HG02852 (cell line): Measurements from ENCODE around the gene MBNL2.
A peak's percentile ranks its signal among the peaks of the same experiment; 100 is the strongest.

Experiments used
- ATAC-seq: cut with Tn5 transposase; IDR thresholded peaks from one replicate; pipeline ENCODE4 v1.9.1; 2021; ENCODE audit warnings: mild to moderate bottlenecking, moderate library complexity; ENCODE audit not compliant: unreplicated experiment

The MBNL2 gene, protein sequence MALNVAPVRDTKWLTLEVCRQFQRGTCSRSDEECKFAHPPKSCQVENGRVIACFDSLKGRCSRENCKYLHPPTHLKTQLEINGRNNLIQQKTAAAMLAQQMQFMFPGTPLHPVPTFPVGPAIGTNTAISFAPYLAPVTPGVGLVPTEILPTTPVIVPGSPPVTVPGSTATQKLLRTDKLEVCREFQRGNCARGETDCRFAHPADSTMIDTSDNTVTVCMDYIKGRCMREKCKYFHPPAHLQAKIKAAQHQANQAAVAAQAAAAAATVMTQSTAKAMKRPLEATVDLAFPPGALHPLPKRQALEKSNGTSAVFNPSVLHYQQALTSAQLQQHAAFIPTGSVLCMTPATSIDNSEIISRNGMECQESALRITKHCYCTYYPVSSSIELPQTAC

DNA sequence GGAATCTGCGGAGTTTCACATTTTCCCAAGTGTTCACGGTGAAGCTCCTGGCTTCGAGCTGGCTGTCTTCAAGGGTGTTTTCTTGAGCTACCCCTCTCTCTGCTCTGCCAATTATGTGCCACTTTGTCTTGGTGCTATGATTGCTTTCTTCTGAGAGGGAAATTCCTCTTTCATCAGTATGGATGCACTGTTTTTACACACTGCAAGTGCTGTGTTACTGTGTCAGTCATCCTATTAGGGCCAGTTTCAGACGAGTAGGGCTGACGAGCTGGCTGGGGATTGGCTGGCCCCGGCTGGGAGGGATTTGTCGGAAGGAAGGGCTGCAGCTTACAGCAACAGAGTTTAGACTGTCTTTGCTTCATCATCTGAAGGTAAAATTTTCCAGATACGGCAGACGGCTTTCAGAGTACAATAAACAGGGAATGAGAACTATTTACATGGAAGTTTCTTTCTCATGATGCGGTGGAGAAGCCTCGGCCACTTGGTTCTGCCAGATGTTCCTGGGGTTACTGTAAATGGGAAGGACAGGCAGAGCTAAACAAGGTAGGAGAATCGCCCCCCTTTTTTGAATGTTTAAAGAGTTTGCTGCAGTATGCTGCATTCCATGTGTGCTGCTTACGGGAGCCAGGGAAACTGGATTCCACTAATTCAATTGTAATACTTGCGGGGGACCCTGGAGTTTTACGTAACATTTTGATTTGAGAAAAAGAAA, at the start of gene MBNL2:
Gene MBNL2, plus strand, starts transcription at position 345 of the 712 bp plus-strand sequence. CDS start 53,903 bp downstream, outside the sequence.
- ATAC-seq, result peak; percentile 97

DNA sequence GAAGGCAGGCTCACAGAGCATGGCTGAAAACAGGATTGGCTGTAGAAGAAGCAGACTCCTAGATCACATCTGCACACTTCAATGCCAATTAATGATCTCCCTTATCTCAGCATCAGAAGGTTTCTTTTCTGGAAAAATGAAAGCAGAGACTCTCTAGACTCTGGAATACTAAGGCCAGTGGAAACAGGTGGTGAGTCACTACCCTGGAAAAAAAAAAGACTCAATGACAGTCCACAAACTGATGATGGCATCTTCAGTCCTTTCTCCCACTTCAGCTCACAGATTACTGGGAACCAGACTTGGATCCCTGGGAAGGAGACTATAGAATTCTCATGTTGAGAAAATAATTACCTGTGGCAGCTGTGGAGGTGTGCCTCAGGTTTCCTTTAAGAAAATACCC, 47.5 kb upstream of the MBNL2 start:
- ATAC-seq, result no peak

DNA sequence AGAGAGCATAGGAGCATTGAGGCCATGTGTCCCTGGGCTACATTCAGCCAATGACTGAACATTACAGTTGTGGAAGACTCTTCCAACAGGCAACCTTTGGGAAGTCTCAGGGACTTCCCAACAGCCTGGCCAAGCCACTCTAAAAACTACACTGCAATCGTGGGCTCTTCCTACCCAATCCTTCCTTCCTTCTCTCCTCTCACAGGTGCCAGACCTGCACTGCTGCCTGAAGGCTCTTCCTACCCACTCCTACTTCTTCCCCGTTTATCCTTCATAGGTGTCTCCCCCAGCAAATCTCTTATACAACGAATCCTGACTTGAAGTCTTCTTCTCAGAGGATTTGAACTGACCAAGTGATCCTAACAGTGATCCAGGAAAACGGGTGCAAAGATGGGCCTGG, 47.1 kb upstream of the MBNL2 start:
- ATAC-seq, result no peak

DNA sequence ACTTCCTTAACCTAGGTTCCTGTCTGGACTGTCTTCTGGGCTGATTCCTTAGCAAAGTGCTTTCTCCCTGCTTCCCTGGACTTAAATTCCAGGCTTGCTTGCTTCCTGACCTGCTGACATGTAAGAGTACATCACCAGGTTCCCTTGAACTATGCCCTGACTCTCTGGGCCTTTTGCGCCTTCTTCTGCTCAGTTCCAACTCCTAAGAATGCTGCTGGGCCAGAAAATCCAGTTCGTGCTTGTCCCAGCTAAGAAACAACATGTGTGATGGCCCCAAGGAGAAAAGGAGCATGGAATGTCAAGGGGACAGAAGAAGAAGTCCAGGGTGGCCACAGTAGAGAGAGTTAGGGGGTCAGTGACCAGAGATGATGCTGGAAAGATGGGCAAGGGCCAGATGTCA, 42.6 kb upstream of the MBNL2 start:
- ATAC-seq, result no peak

DNA sequence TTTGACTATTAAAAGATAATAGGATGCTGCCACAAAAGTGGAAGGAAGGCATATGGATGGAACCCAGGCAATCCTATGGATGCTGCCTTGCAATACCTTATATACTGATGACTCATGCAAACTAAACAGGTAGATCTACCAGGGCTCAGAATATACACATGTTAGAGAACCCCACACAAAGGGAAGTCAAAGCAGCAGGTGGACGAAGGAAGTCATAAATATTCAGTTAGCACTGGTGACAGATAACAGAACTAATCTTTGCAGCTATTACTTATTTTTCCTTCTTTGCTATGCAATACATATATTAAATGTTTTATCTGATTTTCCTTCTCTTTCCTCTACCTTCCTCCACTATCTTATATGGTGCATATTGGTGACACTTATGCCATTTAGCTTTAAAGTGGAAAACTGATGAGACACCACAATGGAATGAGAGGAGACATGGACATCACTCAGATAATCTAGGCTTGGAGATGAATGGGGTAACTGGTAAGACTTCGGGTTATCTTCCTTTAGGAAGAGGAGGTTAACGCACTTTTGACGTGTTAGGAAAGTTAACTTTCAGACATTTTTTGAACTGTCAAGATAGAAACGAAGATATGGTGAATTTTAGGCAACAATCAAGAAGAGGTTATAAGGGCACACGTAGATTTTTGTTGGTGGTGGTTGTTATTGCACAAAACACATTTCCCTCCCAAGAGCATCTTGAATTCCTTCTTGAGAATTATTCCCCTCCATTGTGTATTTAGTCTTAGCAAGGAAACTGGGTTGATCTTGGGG, 39.8 kb upstream of the MBNL2 start:
- ATAC-seq, result no peak

DNA sequence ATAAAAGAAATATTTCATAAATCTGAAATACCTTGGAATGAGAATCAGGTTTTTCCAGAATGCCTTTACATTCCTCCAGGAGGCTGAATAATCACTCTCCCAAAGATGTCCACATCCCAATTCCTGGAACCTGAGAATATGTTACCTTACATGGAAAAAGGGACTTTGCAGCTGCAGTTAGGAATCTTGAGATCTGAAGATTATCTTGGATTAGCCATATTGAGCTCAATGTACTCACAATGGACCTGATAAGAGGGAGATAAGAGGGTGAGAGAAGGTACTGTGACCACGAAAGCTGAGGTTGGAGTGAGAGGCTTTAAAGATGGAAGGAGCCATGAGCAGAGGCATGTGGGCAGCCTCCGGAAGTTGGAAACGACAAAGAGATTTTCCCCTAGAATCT, 36.8 kb upstream of the MBNL2 start:
- ATAC-seq, result no peak

DNA sequence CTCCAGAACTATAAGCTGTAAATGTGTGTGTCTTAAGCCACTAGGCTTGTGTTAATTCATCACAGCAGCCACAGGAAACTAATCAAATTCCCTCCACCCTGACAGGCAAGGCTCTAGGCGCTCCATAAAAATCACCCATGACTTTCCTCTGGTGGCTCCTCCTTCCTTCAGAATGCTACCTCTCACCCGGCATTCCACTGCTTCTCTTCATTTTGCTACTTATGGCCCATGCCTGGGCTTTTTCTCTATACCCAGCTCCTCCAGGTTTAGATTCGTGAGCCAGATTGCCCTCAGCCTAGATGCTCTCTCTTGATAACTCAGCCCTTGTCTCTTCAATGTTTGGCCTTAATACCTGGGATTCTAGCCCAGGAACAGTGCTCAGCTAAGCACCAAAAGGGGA, 36.4 kb upstream of the MBNL2 start:
- ATAC-seq, result no peak

DNA sequence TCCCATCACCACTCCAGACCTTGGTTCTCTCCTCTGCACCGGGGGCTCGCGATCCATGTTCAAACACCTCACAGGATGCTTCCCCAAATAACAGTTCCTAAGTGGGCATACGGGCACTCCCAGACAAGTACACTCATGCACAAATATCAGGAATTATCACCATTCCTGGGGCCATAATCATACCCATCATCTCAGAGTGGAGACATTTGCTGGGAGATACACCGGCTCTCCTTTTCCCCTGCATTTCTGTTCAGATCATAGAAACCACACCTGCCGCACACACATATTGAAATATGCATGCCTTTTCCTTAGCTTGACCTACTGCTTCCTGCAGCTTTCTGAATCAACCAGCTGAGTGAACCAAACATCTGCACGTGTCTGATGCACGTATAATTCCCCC, 33.9 kb upstream of the MBNL2 start:
- no peak for ATAC-seq

DNA sequence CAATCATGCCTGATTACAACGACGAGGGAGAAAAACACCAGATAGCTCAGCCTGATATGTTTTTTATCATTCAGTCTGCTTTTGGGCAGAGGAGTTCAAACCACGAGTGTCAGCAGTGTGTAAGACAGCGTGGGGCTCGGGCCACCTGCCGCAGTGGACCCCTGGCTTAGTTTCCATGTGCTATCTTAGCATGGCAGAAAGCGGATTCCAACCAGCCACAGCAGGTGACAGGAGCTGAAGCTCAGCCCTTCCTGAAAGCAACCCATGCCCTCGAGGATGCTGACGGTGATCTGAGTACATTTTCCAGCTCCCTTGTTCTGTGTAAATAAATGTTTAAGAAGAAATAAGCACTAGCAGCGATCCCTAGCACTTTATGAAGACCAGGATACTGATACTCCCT, 32.2 kb upstream of the MBNL2 start:
- ATAC-seq, result no peak

DNA sequence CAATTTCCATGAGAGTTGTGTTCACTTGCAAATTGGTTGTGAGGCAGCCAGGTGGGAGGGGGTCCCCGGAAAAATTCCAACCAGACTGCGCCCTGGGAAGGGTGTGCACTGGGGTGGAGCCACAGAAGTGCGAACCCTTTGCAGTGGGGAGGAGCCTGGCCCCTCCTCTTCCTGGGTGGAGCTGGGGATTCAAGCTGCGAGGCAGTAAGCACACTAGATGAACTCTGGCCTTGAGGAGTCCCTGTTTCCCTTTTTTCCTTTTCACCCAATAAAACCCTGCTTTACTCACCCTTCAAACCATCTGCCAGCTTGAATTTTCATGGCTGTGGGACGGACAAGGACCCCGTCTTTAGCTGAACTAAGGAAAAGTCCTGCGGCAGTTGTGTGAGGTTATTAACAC, 31.0 kb upstream of the MBNL2 start:
- ATAC-seq, result no peak

DNA sequence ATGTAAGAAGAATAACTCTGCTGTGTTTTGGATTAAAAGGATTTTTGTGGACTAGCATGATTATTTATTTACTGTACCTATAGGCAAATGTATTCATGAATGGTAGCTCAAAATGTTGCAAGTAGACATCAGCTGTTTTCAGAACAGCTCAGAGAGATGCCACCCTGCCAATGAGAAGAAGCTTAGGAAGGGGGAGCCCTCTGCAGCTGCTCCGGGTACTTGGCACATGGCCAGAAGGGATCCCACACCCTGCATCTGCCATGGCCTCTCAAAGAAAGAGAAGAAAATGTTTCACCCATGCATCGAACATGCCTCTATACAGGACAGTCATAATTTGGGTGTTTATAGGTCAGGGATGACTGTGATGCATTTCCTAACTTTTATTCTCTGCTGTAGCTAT, 30.5 kb upstream of the MBNL2 start:
- no peak for ATAC-seq

DNA sequence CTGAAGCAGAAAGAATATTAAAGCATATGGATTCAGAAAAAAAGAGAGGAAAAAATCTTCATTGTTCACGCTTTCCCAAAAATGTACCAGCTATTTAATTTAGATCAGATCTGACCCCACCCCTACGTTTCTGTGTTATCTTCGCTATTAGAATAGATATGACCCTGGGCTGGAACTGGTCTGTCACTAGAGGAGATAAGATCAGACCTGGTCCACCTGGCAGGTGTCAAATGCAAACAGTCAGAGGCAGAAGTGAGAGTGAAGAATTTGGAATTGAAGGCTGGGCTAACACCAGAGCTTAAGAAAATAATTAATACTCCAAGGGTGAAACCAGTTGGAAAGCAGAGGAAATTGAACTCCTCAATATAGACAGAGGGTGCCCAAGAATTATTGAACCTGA, 30.0 kb upstream of the MBNL2 start:
- ATAC-seq, result no peak

DNA sequence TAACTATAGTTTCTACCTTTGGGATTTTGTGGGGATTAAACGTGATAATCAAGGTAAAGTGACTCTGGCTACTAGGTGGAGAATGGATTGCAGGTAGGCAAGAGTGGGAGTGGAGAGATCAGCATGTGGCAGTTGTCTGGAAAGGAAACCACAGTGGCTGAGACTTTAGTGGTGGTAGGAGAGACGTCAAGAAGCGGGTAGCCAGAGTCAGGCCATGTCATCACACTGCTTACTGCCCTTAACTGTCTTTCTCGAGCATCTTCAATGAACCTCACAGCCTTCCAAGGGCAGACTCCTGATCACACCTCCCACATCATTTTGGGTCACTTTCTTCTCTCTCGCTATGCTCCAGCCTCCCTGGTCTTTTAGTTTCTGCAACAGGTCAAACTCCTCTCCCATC, 28.6 kb upstream of the MBNL2 start:
- no peak for ATAC-seq

DNA sequence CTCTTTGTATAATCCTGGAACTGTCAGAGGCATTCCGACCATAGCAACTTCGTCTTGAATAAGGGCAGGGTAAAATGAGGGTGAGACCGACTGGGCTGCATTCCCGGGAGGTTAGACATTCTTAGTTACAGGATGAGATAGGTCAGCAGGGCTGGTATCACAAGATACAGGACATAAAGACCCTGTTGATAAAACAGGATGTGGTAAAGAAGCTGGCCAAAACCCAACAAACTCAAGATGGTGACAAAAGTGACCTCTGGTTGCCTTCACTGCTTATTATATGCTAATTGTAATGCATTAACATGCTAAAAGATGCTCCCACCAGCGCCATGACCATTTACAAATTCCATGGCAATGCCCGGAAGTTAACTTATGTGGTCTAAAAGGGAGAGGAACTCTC, 27.7 kb upstream of the MBNL2 start:
- no peak for ATAC-seq

DNA sequence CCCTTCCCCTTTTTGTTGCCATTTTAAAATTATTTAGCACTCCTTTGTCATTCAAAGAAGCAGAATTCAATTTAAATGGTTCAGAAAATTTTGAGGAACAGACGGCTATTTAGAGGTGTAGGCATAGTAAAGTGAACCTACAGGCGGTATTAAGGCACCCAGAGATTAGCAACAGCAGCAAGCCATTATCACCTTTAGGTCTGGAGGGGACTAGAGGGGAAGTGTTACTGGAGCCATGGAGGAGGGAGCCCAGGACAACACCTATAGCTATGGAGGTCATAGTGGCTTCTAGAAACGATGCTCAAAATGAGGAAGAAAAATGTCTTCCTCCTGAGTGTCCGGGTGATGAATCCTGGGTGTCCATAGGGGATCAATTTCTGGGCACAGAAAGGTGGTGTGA, 25.8 kb upstream of the MBNL2 start:
- no peak for ATAC-seq

DNA sequence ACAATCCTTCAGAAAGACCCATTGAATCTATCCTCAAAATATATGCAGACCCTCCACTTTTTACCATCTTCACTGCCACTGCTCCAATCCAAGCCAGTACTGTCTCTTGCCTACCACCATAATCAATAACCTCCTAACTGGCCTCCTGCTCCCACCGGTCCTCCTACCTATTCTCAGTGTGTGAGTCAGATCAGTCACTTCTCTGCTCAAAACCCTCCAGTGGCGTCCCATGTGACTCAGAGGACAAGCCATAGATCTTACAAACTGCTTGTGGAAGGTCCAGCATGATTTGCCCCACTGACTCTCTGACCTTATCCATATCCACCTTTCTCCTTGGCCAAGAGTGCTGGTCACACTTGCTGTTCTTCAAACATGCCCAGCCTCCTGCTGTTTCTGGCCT, 23.4 kb upstream of the MBNL2 start:
- ATAC-seq, result peak; percentile 74

DNA sequence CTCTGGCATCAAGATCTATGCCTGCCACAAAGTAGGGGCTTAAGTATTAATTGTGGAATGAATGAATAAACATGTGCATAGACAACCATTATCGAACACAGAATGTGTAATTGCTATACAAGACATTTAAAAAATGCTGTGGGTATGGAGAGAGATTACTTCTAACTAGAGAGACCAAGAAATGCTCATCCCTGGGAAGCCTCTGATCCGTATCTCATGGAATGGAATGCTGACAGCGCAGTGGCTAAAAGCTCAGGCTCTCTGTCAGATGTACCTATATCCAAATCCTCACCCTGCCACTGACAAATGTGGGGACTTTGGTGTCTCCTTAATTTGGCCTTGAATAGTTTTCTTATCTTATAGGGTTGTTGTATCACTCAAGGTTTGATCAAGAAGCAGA, 22.7 kb upstream of the MBNL2 start:
- ATAC-seq, result no peak

DNA sequence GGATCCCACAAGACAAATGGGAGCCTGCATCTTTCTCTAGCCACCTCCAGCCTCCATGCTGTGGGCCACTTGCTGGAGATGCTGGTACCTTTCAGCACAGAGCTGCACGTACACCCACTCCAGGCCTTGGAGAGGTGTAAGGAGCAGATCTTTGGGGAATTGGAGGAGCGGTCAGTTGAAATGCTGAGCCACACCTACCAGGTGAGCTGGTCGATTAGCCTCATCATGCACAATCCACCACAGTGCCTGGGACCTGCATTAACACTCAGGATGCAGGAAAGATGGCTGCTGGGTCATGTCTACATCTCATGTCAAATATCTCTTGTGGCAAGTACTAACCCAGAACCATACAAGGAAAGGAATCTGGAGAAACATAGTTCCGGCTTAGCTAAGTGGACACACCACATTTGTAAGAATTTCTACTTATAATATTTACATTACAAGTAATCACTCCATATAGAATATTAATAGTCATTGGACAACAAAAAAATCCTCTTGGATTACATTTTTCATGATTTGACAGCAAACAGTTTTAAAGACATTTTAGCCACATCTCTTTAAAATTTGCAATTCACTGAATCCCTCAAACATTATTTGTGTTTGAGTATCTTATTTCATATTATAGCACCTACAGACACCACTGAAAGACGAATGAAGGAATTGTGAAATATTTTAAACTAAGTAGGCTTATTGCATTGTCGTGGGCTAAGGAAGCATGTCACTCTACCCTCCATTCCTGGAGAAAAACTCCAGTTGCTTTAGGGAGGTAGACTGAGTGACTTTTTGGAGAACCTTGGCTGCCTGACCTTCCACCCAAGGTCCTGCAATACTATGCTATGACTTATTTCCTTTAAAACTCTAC, 21.8 kb upstream of the MBNL2 start:
- no peak for ATAC-seq

DNA sequence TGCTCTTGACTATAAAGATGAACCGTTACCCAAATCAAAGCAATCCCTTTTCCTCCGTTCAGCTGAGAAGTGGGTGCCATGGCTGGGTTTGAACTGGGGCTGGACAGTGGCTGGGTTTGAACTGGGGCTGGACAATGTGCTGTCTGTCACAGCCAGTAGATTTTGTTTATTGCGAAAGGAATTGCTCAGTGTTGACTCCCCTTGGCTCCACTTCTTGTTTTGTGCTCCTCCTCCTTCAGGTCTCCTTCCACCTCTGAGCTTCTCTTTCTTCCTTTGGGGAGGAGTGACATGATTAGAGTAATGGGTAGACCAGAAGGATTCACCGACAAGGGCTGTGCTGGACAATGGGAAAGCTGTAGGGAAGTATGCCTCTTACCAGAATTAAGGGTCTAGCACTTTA, 19.4 kb upstream of the MBNL2 start:
- ATAC-seq, result no peak

DNA sequence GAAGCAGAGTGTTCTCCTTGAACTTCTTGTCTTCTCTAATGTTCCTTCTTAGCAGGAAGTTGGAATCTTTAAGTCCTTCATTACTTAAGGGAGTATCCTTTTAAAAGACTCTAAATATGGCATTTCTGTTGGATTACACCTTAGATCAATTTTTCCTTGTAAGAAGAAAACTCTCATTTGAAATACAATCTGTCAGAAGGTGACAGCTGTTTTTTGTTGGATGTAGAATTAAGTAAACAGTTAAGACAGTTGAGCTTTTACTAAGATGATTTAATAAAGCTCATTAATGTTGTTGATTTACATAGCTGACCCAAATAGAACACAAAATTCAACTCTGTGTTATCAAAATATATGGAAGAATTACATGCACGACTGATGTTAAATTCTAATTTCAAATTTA, 16.7 kb upstream of the MBNL2 start:
- ATAC-seq, result no peak

DNA sequence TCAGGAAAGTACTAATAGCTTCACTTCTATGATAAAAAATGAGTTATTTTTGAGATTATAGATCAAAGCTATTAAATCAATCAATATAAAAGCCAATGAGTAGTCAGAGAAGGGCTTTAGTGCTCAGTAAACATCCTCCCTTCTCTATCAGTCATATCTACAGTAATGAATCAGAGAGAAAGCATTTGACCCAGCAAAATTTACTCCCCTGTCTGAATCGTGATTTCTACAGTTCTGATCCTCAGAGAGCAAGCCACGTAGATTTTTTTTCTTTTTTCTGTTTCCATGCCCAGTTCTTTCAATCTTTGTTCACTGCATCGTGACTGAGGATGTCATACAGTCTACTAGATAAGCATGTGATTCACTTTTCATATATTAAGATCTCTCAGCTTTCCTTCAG, 16.2 kb upstream of the MBNL2 start:
- no peak for ATAC-seq
